Measurements from ENCODE around the gene PLXDC1. TPM values are rescaled to one million over a fixed set of nuclear protein-coding genes. Genes with fewer than 3 reads are reported as not detected.

Gene PLXDC1
- total RNA-seq, 2 donors from 2014 or later, result 6.5 TPM; not detected in 1

DNA sequence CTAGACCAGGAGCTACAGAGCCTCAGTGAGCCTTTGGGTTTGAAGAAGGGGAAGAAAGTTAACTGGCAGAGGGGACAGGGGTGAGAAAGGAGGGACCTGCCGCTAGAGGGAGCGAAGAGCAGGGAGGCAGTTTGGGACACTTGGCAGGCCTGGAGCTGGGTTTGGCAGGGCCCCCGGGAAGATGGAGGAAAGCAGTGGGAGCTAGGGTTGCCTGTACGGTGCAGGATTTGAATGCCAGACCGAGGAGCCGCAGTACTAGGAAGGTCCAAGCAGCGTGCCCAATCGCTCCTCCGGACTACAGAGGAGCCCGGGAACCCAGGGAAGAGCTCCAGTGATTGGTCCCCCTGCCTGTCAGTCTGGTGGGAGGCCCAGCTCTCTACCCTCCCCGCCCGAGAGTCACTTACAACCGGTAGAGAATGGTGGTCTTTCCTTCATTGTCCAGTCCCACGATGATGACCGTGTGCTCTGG, 13.3 kb upstream of the PLXDC1 start:
- TF ChIP-seq POLR2A (IDR thresholded peaks at IDR 0.05), result peak in 2 of 3 donors; percentile 12 to 22
- TF ChIP-seq, protein P1, sequence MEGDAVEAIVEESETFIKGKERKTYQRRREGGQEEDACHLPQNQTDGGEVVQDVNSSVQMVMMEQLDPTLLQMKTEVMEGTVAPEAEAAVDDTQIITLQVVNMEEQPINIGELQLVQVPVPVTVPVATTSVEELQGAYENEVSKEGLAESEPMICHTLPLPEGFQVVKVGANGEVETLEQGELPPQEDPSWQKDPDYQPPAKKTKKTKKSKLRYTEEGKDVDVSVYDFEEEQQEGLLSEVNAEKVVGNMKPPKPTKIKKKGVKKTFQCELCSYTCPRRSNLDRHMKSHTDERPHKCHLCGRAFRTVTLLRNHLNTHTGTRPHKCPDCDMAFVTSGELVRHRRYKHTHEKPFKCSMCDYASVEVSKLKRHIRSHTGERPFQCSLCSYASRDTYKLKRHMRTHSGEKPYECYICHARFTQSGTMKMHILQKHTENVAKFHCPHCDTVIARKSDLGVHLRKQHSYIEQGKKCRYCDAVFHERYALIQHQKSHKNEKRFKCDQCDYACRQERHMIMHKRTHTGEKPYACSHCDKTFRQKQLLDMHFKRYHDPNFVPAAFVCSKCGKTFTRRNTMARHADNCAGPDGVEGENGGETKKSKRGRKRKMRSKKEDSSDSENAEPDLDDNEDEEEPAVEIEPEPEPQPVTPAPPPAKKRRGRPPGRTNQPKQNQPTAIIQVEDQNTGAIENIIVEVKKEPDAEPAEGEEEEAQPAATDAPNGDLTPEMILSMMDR (IDR thresholded peaks at IDR 0.05), result peak; percentile 66 to 94 (median 85)
- Histone ChIP-seq H3K36me3 (replicated peaks in 1 of 2; ENCODE audit: insufficient read depth in 1 of 2, low read depth in 2 of 2) (no peaks in the 10 kb centered on the region), H3K4me1 (peaks cover 37% of the 10 kb centered on the region), H3K4me3 (no peak overlapping the region), H3K27ac (peak overlapping the region; percentile 36 to 81 (median 75)), H3K9me3 (no peaks in the 10 kb centered on the region), H3K27me3 (no peaks in the 10 kb centered on the region)
- ATAC-seq (peak; percentile 84), DNase-seq (peak; percentile 89 to 94 (median 91))
- intact Hi-C loops (cut with DNase I), result loop anchor here (10.0 kb wide), 1 partner anchor 70 kb away; no protein-coding TSS in a partner anchor
- 0 to 2% methylated on average over 9 to 15 of the region's 15 CpGs for WGBS, 2 donors

DNA sequence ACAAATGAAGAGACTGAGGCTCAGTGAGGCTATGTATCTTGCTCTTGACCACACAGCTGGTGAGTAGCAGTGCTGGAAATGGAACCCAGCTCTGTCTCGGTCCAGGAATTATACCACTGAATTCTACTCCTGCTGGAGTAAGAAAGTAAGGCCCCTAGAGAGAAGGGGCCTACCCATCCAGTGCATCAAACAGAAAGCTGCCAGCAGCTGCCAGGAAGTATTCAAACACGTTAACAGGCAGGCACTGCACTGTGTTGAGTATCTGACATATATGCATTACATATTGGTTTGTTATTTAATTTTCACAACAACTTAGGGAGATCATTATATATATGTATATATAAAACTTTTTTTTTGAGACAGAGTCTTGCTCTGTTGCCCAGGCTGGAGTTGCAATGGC, 10.5 kb upstream of the PLXDC1 start:
- ATAC-seq (no peak), DNase-seq (no peak)
- no peaks in the 10 kb centered on the region for H3K36me3 ChIP-seq (replicated peaks in 1 of 2; ENCODE audit: insufficient read depth in 1 of 2, low read depth in 2 of 2)
- H3K27me3 ChIP-seq, result no peaks in the 10 kb centered on the region
- H3K27ac ChIP-seq, result no peak overlapping the region
- H3K9me3 ChIP-seq, result no peaks in the 10 kb centered on the region
- TF ChIP-seq, protein P1 (IDR thresholded peaks at IDR 0.05), result no peak
- TF ChIP-seq POLR2A (IDR thresholded peaks at IDR 0.05), result no peak
- intact Hi-C loops (cut with DNase I), result loop anchor here (10.0 kb wide), 1 partner anchor 73 kb away; no protein-coding TSS in a partner anchor
- WGBS, 2 donors, result 73 to 83% methylated on average over 2 of the region's 2 CpGs
- no peak overlapping the region for H3K4me3 ChIP-seq
- peaks cover 31% of the 10 kb centered on the region for H3K4me1 ChIP-seq

DNA sequence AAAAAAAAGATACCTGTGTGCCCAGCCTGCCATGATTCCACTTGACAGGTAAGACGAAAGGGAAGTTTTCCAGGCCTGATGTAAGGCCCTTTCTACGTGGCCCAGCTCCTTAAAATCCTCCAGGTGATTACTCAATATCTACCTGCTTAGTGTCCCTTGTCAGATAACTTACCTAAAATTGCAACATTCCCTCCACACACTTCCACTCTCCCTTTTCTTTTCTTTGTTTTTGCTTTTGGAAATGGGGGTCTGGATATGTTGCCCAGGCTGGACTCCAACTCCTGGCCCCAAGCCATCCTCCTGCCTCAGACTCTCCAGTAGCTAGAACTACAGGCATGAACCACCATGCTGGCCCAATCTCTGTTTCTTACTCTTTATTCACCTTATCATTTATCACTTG, 7.2 kb upstream of the PLXDC1 start:
- H3K36me3 ChIP-seq (replicated peaks in 1 of 2; ENCODE audit: insufficient read depth in 1 of 2, low read depth in 2 of 2), result no peaks in the 10 kb centered on the region
- ATAC-seq (no peak), DNase-seq (no peak)
- TF ChIP-seq POLR2A (IDR thresholded peaks at IDR 0.05), result no peak
- TF ChIP-seq, protein P1 (IDR thresholded peaks at IDR 0.05), result no peak
- no peaks in the 10 kb centered on the region for H3K9me3 ChIP-seq
- H3K4me1 ChIP-seq, result no peaks in the 10 kb centered on the region
- no peak overlapping the region for H3K4me3 ChIP-seq
- 86 to 89% methylated on average over 2 of the region's 2 CpGs for WGBS, 2 donors
- intact Hi-C loops (cut with DNase I), result loop anchor here (10.0 kb wide), 1 partner anchor 174 kb away; no protein-coding TSS in a partner anchor
- H3K27ac ChIP-seq, result no peak overlapping the region
- no peaks in the 10 kb centered on the region for H3K27me3 ChIP-seq

DNA sequence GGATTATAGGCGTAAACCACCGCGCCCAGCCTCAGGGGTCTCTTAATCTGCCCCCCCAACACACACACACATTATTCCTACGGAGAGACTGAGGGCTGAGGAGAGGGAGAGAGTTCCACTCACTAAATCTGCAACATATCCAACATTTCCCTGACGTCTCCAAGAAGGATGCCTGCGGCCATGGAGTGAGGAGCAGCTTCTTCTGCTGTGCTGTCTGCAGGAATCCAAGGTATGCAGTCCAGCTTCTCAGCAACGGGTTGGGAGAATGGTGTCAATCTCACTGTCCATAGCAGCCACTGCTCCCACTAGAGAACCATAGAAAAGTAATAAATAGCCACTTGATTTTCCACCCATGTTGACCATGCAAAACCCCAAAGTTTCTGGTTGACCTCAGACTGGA, 5.1 kb upstream of the PLXDC1 start:
- intact Hi-C loops (cut with DNase I), result loop anchor here (10.0 kb wide), 1 partner anchor 172 kb away; no protein-coding TSS in a partner anchor
- H3K4me1 ChIP-seq, result peaks cover 20% of the 10 kb centered on the region
- H3K27me3 ChIP-seq, result no peaks in the 10 kb centered on the region
- no peak overlapping the region for H3K27ac ChIP-seq
- 71 to 92% methylated on average over 6 to 7 of the region's 7 CpGs for WGBS, 2 donors
- H3K36me3 ChIP-seq (replicated peaks in 1 of 2; ENCODE audit: insufficient read depth in 1 of 2, low read depth in 2 of 2), result no peaks in the 10 kb centered on the region
- no peak for DNase-seq
- no peak for TF ChIP-seq POLR2A (IDR thresholded peaks at IDR 0.05)
- TF ChIP-seq, protein P1 (IDR thresholded peaks at IDR 0.05), result no peak
- H3K4me3 ChIP-seq, result no peak overlapping the region
- H3K9me3 ChIP-seq, result no peaks in the 10 kb centered on the region
- ATAC-seq, result no peak

DNA sequence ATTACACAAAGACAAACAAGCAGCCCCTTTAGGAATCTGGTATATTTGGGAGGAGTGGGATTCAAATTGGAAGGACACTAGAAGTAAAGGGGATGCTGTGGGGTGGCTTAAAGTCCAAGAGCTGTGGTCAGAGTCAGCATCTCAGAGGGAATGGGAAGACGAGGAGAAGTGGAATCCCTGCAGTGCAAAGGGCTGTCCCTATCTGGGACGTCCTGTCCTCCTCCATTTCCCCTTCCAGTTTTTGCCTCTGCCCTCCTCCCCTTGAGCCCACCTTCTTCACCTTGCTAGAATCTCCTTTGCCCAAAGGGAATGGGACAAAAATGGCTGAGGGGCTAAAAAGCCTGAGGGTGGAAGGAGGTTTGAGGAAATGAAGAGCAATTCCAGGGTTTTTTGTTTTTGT, 4.2 kb upstream of the PLXDC1 start:
- Histone ChIP-seq H3K27ac (no peak overlapping the region), H3K4me1 (peaks cover 27% of the 10 kb centered on the region), H3K9me3 (no peaks in the 10 kb centered on the region), H3K4me3 (no peak overlapping the region), H3K27me3 (no peaks in the 10 kb centered on the region), H3K36me3 (replicated peaks in 1 of 2; ENCODE audit: insufficient read depth in 1 of 2, low read depth in 2 of 2) (no peaks in the 10 kb centered on the region)
- TF ChIP-seq, protein P1 (IDR thresholded peaks at IDR 0.05), result no peak
- TF ChIP-seq POLR2A (IDR thresholded peaks at IDR 0.05), result no peak
- ATAC-seq, result no peak
- 53 to 61% methylated on average over 2 of the region's 2 CpGs for WGBS, 2 donors
- no peak for DNase-seq
- intact Hi-C loops (cut with DNase I), result loop anchor here (10.0 kb wide), 1 partner anchor 171 kb away; no protein-coding TSS in a partner anchor

Measured in body of pancreas (tissue), 4 donors.